H1 (cell line): ENCODE data around the gene ELF4. TPM values are rescaled to one million over a fixed set of nuclear protein-coding genes. Genes with fewer than 3 reads are reported as not detected.

Experiments used
- CTCF ChIA-PET: fragments of 300-600 bp; sonication (Branson Sonifier 250); formaldehyde crosslinking; loops from one replicate; lab custom pipeline; 2021; ENCODE audit not compliant: partially characterized antibody; lab: Charles Lee
- POLR2A ChIA-PET: fragments of 300-600 bp; sonication (Branson Sonifier 250); formaldehyde crosslinking; loops from one replicate; lab custom pipeline; 2021; ENCODE audit warnings: inconsistent platforms; ENCODE audit not compliant: partially characterized antibody; lab: Charles Lee
- DNase-seq, 2 experiments: peaks; one replicate each; pipeline versions ENCODE4 v3.0.0 to v3.0.0-alpha.2; 2010 to 2022; ENCODE audit warnings: low spot score in 2 of 2, low read depth in 1 of 2, mixed read lengths in 1 of 2
- FAIRE-seq: peaks from 2 replicates; lab custom pipeline; 2011; peaks lifted over from hg19 to GRCh38; lab: Jason Lieb, UNC
- H2AFZ ChIP-seq: 2 replicates; pipeline ENCODE4 v1.8.1; 2012; ENCODE audit warnings: low read length, inconsistent platforms
- H2AK5ac ChIP-seq: 2 replicates; pipeline ENCODE4 v1.6.1; 2013; ENCODE audit warnings: low read depth, low read length
- H2BK120ac ChIP-seq: replicated peaks from 2 replicates; pipeline ENCODE3; 2013; ENCODE audit warnings: low read depth, low read length, inconsistent platforms
- H2BK12ac ChIP-seq: 2 replicates; pipeline ENCODE4 v1.6.1; 2013; ENCODE audit warnings: low read depth, low read length
- H2BK15ac ChIP-seq: 2 replicates; pipeline ENCODE4 v1.6.1; 2013; ENCODE audit warnings: low read length
- H2BK20ac ChIP-seq: 2 replicates; pipeline ENCODE4 v1.6.1; 2013; ENCODE audit warnings: low read length
- H2BK5ac ChIP-seq: 2 replicates; pipeline ENCODE4 v1.6.1; 2013; ENCODE audit warnings: low read depth, low read length
- H3K14ac ChIP-seq: 2 replicates; pipeline ENCODE4 v1.6.1; 2013; ENCODE audit warnings: inconsistent platforms; ENCODE audit not compliant: insufficient read length
- H3K18ac ChIP-seq: 2 replicates; pipeline ENCODE4 v1.6.1; 2013; ENCODE audit warnings: low read length; ENCODE audit errors: extremely low read depth
- H3K23ac ChIP-seq: 2 replicates; pipeline ENCODE4 v1.6.1; 2013; ENCODE audit warnings: inconsistent platforms; ENCODE audit not compliant: insufficient read length
- H3K23me2 ChIP-seq: 2 replicates; pipeline ENCODE4 v1.6.1; 2013; ENCODE audit warnings: low read depth, low read length
- H3K27ac ChIP-seq: 2 replicates; pipeline ENCODE4 v1.6.1; 2011; ENCODE audit warnings: low read depth, low read length, inconsistent platforms
- H3K27me3 ChIP-seq, 4 experiments: replicated peaks in 1 of 4; 1 replicate in 1 of 4; 2 replicates in 3 of 4; pipeline versions ENCODE4 v1.6.1 to v1.8.1; 2011 to 2013; ENCODE audit warnings: low read length in 3 of 4, mild to moderate bottlenecking in 3 of 4, inconsistent platforms in 2 of 4, mixed read lengths in 2 of 4, moderate library complexity in 1 of 4; ENCODE audit not compliant: control insufficient read depth in 3 of 4, insufficient read depth in 3 of 4; ENCODE audit errors: extremely low read depth in 1 of 4
- H3K36me3 ChIP-seq, 4 experiments: 2 replicates each; pipeline versions ENCODE4 v1.6.1 to v1.8.1; 2011 to 2013; ENCODE audit warnings: mild to moderate bottlenecking in 4 of 4, low read length in 3 of 4, moderate library complexity in 2 of 4, control low read depth in 1 of 4, inconsistent platforms in 1 of 4; ENCODE audit not compliant: insufficient read depth in 4 of 4, control insufficient read depth in 2 of 4
- H3K4ac ChIP-seq: replicated peaks from 2 replicates; pipeline ENCODE3; 2013; ENCODE audit warnings: low read length, low read depth, mixed read lengths, inconsistent platforms; ENCODE audit not compliant: insufficient read length
- H3K4me1 ChIP-seq, 4 experiments: replicated peaks in 1 of 4; 1 replicate in 1 of 4; 2 replicates in 3 of 4; pipeline versions ENCODE4 v1.6.1 to v1.8.1; 2011 to 2013; ENCODE audit warnings: low read length in 3 of 4, inconsistent platforms in 2 of 4, mixed read lengths in 1 of 4; ENCODE audit not compliant: insufficient read depth in 4 of 4, control insufficient read depth in 3 of 4
- H3K4me2 ChIP-seq, 2 experiments: 2 replicates each; pipeline versions ENCODE4 v1.6.1 to v1.8.1; 2011 to 2013; ENCODE audit warnings: low read depth in 2 of 2, low read length in 2 of 2, control low read depth in 1 of 2, inconsistent platforms in 1 of 2, mild to moderate bottlenecking in 1 of 2; ENCODE audit not compliant: insufficient read depth in 1 of 2
- H3K4me3 ChIP-seq, 4 experiments: fragments of 200-600, 300-600 bp in 1 of 4; sonication (generic), shearing (Covaris generic), sonication (Bioruptor Twin) in 1 of 4; 2 replicates each; pipeline versions ENCODE4 v1.5.1 to v1.8.1; 2011 to 2016; ENCODE audit warnings: low read length in 4 of 4, low read depth in 3 of 4, control low read depth in 2 of 4, inconsistent platforms in 2 of 4, mild to moderate bottlenecking in 2 of 4, mixed read lengths in 1 of 4, moderate library complexity in 1 of 4; ENCODE audit not compliant: insufficient read depth in 2 of 4; ENCODE audit errors: extremely low read depth in 1 of 4
- H3K56ac ChIP-seq: replicated peaks from 2 replicates; pipeline ENCODE3; 2013; ENCODE audit warnings: low read depth, mild to moderate bottlenecking, mixed read lengths, low read length, inconsistent platforms; ENCODE audit not compliant: insufficient read length
- H3K79me1 ChIP-seq: 2 replicates; pipeline ENCODE4 v1.6.1; 2013; ENCODE audit warnings: low read depth, low read length, control low read depth
- H3K79me2 ChIP-seq, 2 experiments: 2 replicates each; pipeline versions ENCODE4 v1.6.1 to v1.8.1; 2012 to 2013; ENCODE audit warnings: low read length in 2 of 2, mild to moderate bottlenecking in 2 of 2, inconsistent platforms in 1 of 2; ENCODE audit not compliant: insufficient read depth in 2 of 2, control insufficient read depth in 1 of 2
- H3K9ac ChIP-seq, 4 experiments: replicated peaks in 1 of 4; 1 replicate in 1 of 4; 2 replicates in 3 of 4; pipeline versions ENCODE4 v1.6.1 to v1.8.1; 2011 to 2013; ENCODE audit warnings: low read depth in 3 of 4, low read length in 3 of 4, control low read depth in 2 of 4, mild to moderate bottlenecking in 2 of 4, moderate library complexity in 2 of 4, inconsistent platforms in 1 of 4; ENCODE audit errors: extremely low read depth in 1 of 4
- H3K9me3 ChIP-seq, 2 experiments: 2 replicates each; pipeline versions ENCODE4 v1.6.1 to v1.8.1; 2012 to 2013; ENCODE audit warnings: mild to moderate bottlenecking in 2 of 2, moderate library complexity in 2 of 2, control low read depth in 1 of 2, inconsistent platforms in 1 of 2, low read depth in 1 of 2, low read length in 1 of 2, mixed read lengths in 1 of 2; ENCODE audit not compliant: insufficient read depth in 2 of 2
- H4K20me1 ChIP-seq, 2 experiments: replicated peaks in 1 of 2; 2 replicates each; pipeline versions ENCODE3 to v1.8.1; 2011 to 2013; ENCODE audit warnings: inconsistent platforms in 2 of 2, low read length in 2 of 2, mild to moderate bottlenecking in 1 of 2; ENCODE audit not compliant: insufficient read depth in 2 of 2, control insufficient read depth in 1 of 2
- H4K5ac ChIP-seq: 2 replicates; pipeline ENCODE4 v1.6.1; 2013; ENCODE audit warnings: low read length, low read depth, mixed read lengths, inconsistent platforms; ENCODE audit not compliant: insufficient read length
- H4K8ac ChIP-seq: 2 replicates; pipeline ENCODE4 v1.8.0; 2013; ENCODE audit warnings: mild to moderate bottlenecking, moderate library complexity, low read length, inconsistent platforms; ENCODE audit not compliant: insufficient read depth; ENCODE audit errors: extremely low read depth
- H4K91ac ChIP-seq: replicated peaks from 2 replicates; pipeline ENCODE3; 2013; ENCODE audit warnings: low read length, mixed read lengths, inconsistent platforms; ENCODE audit not compliant: insufficient read length
- BCL11A ChIP-seq, 2 experiments: IDR thresholded peaks; one replicate each; pipeline ENCODE4 v1.6.1; 2011; ENCODE audit warnings: low read depth in 2 of 2, low read length in 2 of 2, mild to moderate bottlenecking in 2 of 2
- BRCA1 ChIP-seq: IDR thresholded peaks from 2 replicates; pipeline ENCODE4 v1.6.1; 2012; ENCODE audit warnings: low read depth, low read length, improper control_type of control experiment
- CBX8 ChIP-seq: fragments of 300-800, 300-1000 bp; sonication (generic); IDR thresholded peaks from 2 replicates; pipeline ENCODE4 v1.7.1; 2016; ENCODE audit warnings: low read depth, low read length, borderline replicate concordance
- CTBP2 ChIP-seq: IDR thresholded peaks from 2 replicates; pipeline ENCODE4 v1.7.0; 2011; ENCODE audit warnings: borderline replicate concordance, mild to moderate bottlenecking, moderate library complexity, mixed read lengths, low read length; ENCODE audit not compliant: insufficient read depth, insufficient read length
- GABPA ChIP-seq: IDR thresholded peaks from 2 replicates; pipeline ENCODE4 v1.6.1; 2011; ENCODE audit warnings: mild to moderate bottlenecking, low read length, moderate library complexity, borderline replicate concordance; ENCODE audit not compliant: insufficient read depth
- PHF8 ChIP-seq: fragments of 200-600 bp; sonication (generic); conservative IDR thresholded peaks from 2 replicates; pipeline ENCODE4 v1.7.1; 2012; ENCODE audit warnings: low read depth, mild to moderate bottlenecking, inconsistent platforms, low read length, moderate library complexity
- POLR2A ChIP-seq, 2 experiments: IDR thresholded peaks; 1 replicate in 1 of 2; 2 replicates in 1 of 2; pipeline ENCODE4 v1.6.1; 2011; ENCODE audit warnings: low read depth in 2 of 2, low read length in 2 of 2, mild to moderate bottlenecking in 2 of 2; ENCODE audit errors: control extremely low read depth in 1 of 2
- RNF2 ChIP-seq: fragments of 200-900, 300-1000 bp; sonication (generic); IDR thresholded peaks from 2 replicates; pipeline ENCODE4 v1.7.1; 2016; ENCODE audit warnings: borderline replicate concordance, low read depth, mild to moderate bottlenecking, antibody characterized with exemption, low read length; ENCODE audit not compliant: poor library complexity, severe bottlenecking; ENCODE audit errors: missing control alignments
- SIRT6 ChIP-seq: IDR thresholded peaks from one replicate; pipeline ENCODE4 v1.7.1; 2012; ENCODE audit warnings: low read length, inconsistent platforms
- SP2 ChIP-seq: IDR thresholded peaks from 2 replicates; pipeline ENCODE4 v1.6.1; 2012; ENCODE audit warnings: mild to moderate bottlenecking, low read length, inconsistent platforms
- YY1 ChIP-seq: IDR thresholded peaks from 2 replicates; pipeline ENCODE4 v1.6.1; 2011; ENCODE audit warnings: low read depth, mild to moderate bottlenecking, low read length
- WGBS, 2 experiments: shearing (Covaris generic) in 1 of 2; methylation state at CpG; one replicate each; pipeline versions ENCODE4 v1.1.6 to v1.1.7; 2013 to 2015; ENCODE audit warnings: low lambda C conversion rate in 2 of 2, mixed read lengths in 2 of 2, inconsistent platforms in 1 of 2, low coverage in 1 of 2, missing lambda C conversion rate in 1 of 2; ENCODE audit not compliant: insufficient replicate concordance in 2 of 2, insufficient coverage in 1 of 2, insufficient read length in 1 of 2; ENCODE audit errors: extremely low coverage in 1 of 2, missing lambda C conversion rate in 1 of 2; 5-methylcytosine and 5-hydroxymethylcytosine counted together
- polyA plus RNA-seq, 7 experiments: library from polyadenylated mRNA; depleted of rRNA in 3 of 7; stranded (reverse) in 5 of 7; unstranded in 2 of 7; fragments of >200 nt in 5 of 7; fragments of 200-250 nt in 2 of 7; gene quantifications; 1 replicate in 5 of 7; 2 replicates in 1 of 7; 4 replicates in 1 of 7; pipeline versions ENCODE4 v1.2.1 to v1.2.3, GENCODE V29; 2011 to 2013; ENCODE audit warnings: missing spikeins in 2 of 7, mixed read lengths in 2 of 7
- total RNA-seq: library from RNA; stranded (reverse); fragmentation: NEBNext Ultra II Directional; extraction: Animal tissue kit (Norgen Biotek cat#: 25700); gene quantifications from 2 replicates; pipeline ENCODE4 v1.2.1, GENCODE V29; 2021

Gene ELF4
- total and polyA plus RNA-seq, 2 of the 8 experiments (the other 6 are each of a cell fraction or from before 2014, with no cell fraction given) = 1.8 to 2.0 TPM

DNA sequence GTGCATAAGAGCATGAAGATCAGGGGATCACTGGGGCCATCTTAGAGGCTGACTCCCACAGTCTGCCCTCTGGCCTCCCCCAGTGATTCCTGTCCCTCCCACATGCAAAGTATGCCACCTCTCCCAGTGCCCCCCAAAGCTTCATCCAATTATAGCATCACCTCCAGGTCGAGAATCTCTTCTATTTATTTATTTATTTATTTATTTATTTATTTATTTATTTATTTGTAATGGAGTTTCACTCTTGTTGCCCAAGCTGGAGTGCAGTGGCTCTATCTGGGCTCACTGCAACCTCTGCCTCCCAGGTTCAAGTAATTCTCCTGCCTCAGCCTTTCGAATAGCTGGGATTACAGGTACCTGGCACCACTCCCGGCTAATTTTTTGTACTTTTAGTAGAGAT is 77.7 kb downstream of the ELF4 start:
- no peak overlapping the region for H3K9ac ChIP-seq
- no peaks in the 10 kb centered on the region for H3K9me3 ChIP-seq
- no peak overlapping the region for H2BK120ac ChIP-seq
- no peak overlapping the region for H3K23ac ChIP-seq
- DNase-seq (no peak), FAIRE-seq (no peak)
- no peaks in the 10 kb centered on the region for H3K27me3 ChIP-seq
- H2BK12ac ChIP-seq = no peak overlapping the region
- WGBS, 2 experiments = 86% methylated on average over 1 of the region's 3 CpGs; no CpG with 5 or more reads in 1 of the 2 experiments
- no peak overlapping the region for H3K18ac ChIP-seq
- H3K23me2 ChIP-seq = no peaks in the 10 kb centered on the region
- H3K36me3 ChIP-seq = peaks cover 0 to 7% (median 0%) of the 10 kb centered on the region in 4 experiments; a peak in 3 of 8 replicates
- no peak overlapping the region for H3K56ac ChIP-seq
- no peaks in the 10 kb centered on the region for H4K20me1 ChIP-seq
- no peak overlapping the region for H2AFZ ChIP-seq
- no peak overlapping the region for H2BK5ac ChIP-seq
- H3K4ac ChIP-seq = no peak overlapping the region
- no peaks in the 10 kb centered on the region for H3K79me1 ChIP-seq
- no peak overlapping the region for H3K14ac ChIP-seq
- H4K5ac ChIP-seq = no peak overlapping the region
- H3K4me1 ChIP-seq = peaks cover 0 to 8% (median 0%) of the 10 kb centered on the region in 4 experiments; a peak in 1 of 7 replicates
- no peaks in the 10 kb centered on the region for H3K79me2 ChIP-seq
- ChIA-PET POLR2A (no interaction called here), CTCF (interaction anchor here (1.1 to 2.0 kb wide), 3 partner anchors 36 to 106 kb away, joined by 4 to 5 read pairs (median 5); no protein-coding TSS in a partner anchor)
- no peak overlapping the region for H4K8ac ChIP-seq
- H2AK5ac ChIP-seq = no peak overlapping the region
- no peak overlapping the region for H4K91ac ChIP-seq
- H3K4me3 ChIP-seq = no peak overlapping the region
- TF ChIP-seq YY1 = no peak
- no peak for TF ChIP-seq POLR2A (IDR thresholded peaks at IDR 0.05; ENCODE audit: control extremely low read depth in 1 of 2, low read depth in 2 of 2, low read length in 2 of 2)
- TF ChIP-seq PHF8 = no peak
- TF ChIP-seq BRCA1 = no peak
- TF ChIP-seq SIRT6 = no peak
- no peak for TF ChIP-seq SP2
- TF ChIP-seq GABPA = no peak
- TF ChIP-seq BCL11A (IDR thresholded peaks at IDR 0.05; ENCODE audit: low read depth in 2 of 2, low read length in 2 of 2) = no peak
- TF ChIP-seq RNF2 = no peak
- no peak for TF ChIP-seq CTBP2
- TF ChIP-seq CBX8 = no peak
- H2BK20ac ChIP-seq = no peak overlapping the region
- H2BK15ac ChIP-seq = no peak overlapping the region
- H3K27ac ChIP-seq = no peak overlapping the region
- no peak overlapping the region for H3K4me2 ChIP-seq
